Loucy (cell line): Measurements from ENCODE around the gene IGFBP3.

ENCODE experiments used
- EZH2phosphoT487 ChIP-seq: fragments of 200-600 bp; IDR thresholded peaks from 2 replicates; pipeline ENCODE4 v1.6.1; 2018; ENCODE audit warnings: antibody characterized with exemption, mild to moderate bottlenecking, moderate library complexity, borderline replicate concordance
- TF ChIP-seq, protein P1 (sequence below): fragments of 200-600 bp; sonication (generic); conservative IDR thresholded peaks from 2 replicates; pipeline ENCODE4 v1.5.1; 2014; ENCODE audit warnings: mild to moderate bottlenecking, antibody characterized with exemption, low read length

GRCh38 chr7:45878457-45879144, 42.5 kb downstream of the IGFBP3 start:
- TF ChIP-seq, protein P1, sequence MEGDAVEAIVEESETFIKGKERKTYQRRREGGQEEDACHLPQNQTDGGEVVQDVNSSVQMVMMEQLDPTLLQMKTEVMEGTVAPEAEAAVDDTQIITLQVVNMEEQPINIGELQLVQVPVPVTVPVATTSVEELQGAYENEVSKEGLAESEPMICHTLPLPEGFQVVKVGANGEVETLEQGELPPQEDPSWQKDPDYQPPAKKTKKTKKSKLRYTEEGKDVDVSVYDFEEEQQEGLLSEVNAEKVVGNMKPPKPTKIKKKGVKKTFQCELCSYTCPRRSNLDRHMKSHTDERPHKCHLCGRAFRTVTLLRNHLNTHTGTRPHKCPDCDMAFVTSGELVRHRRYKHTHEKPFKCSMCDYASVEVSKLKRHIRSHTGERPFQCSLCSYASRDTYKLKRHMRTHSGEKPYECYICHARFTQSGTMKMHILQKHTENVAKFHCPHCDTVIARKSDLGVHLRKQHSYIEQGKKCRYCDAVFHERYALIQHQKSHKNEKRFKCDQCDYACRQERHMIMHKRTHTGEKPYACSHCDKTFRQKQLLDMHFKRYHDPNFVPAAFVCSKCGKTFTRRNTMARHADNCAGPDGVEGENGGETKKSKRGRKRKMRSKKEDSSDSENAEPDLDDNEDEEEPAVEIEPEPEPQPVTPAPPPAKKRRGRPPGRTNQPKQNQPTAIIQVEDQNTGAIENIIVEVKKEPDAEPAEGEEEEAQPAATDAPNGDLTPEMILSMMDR: no peak
- TF ChIP-seq EZH2phosphoT487: no peak
